Erythroblast (primary cell): ENCODE data around the gene CLN5.

Source experiments
- GATA1 ChIP-seq: IDR thresholded peaks from 2 replicates; pipeline ENCODE4 v1.6.1; 2011; ENCODE audit warnings: low read depth, mild to moderate bottlenecking, control low read depth, low read length, moderate library complexity
- POLR2A ChIP-seq: IDR thresholded peaks from 2 replicates; pipeline ENCODE4 v1.6.1; 2011; ENCODE audit warnings: mild to moderate bottlenecking, low read length

- TF ChIP-seq POLR2A: no peak
- TF ChIP-seq GATA1: no peak
Observed at GRCh38 chr13:77001963-77002587, 10.2 kb downstream of the CLN5 start.
